Measurements from ENCODE around the gene PPM1H. TPM values are rescaled to one million over a fixed set of nuclear protein-coding genes. Genes with fewer than 3 reads are reported as not detected.

Gene PPM1H
- total and polyA plus RNA-seq, 10 of the 15 experiments (the other 5 are each of a cell fraction or from before 2014, with no cell fraction given): 0.11 to 0.83 (median 0.49) TPM

DNA sequence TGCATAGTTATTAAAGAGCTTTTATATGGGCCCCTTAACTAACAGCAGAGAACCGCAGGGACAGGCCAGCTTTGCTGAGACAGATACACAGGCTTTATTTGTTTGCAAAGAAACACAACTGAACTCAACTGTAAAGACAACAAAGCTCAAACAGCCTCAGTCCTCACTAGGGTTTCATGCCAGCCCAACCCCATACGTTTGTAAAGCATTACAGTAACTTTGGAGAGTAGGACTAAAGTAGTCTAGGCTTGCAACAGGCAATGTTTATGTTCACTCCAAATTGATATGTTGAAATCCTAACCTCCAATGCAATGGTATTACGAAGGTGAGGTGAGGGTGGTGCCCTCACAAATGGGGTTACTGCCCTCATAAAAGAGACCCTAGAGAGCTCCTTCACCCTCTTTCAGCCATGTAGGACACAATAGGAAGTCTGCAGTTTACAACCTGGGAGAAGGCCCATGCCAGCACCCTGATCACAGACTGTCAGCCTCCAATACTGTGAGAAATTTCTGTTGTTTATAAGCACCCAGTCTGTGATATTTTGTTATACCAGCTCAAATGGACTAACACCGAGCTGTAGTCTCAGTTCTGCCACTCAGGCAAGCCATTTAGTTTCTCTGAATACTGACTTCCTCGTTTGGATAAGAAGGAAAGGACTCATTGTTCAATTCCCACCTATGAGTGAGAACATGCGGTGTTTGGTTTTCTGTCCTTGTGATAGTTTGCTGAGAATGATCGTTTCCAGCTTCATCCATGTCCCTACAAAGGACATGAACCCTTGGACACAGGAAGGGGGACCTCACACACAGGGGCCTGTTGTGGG is 35.2 kb downstream of the PPM1H start (continued):
- TF ChIP-seq, protein P1, sequence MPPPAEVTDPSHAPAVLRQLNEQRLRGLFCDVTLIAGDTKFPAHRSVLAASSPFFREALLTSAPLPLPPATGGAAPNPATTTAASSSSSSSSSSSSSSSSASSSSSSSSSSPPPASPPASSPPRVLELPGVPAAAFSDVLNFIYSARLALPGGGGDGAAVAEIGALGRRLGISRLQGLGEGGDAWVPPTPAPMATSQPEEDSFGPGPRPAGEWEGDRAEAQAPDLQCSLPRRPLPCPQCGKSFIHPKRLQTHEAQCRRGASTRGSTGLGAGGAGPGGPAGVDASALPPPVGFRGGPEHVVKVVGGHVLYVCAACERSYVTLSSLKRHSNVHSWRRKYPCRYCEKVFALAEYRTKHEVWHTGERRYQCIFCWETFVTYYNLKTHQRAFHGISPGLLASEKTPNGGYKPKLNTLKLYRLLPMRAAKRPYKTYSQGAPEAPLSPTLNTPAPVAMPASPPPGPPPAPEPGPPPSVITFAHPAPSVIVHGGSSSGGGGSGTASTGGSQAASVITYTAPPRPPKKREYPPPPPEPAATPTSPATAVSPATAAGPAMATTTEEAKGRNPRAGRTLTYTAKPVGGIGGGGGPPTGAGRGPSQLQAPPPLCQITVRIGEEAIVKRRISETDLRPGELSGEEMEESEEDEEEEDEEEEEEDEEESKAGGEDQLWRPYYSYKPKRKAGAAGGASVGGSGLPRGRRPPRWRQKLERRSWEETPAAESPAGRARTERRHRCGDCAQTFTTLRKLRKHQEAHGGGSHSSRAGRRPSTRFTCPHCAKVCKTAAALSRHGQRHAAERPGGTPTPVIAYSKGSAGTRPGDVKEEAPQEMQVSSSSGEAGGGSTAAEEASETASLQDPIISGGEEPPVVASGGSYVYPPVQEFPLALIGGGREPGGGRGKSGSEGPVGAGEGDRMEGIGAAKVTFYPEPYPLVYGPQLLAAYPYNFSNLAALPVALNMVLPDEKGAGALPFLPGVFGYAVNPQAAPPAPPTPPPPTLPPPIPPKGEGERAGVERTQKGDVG (CRISPR knock-in tag; IDR thresholded peaks at IDR 0.05): no peak
- TF ChIP-seq BCL3 (IDR thresholded peaks at IDR 0.05; ENCODE audit: borderline replicate concordance, insufficient read depth, low read depth, low read length, poor library complexity, severe bottlenecking): no peak
- no peak for TF ChIP-seq SREBF2 (IDR thresholded peaks at IDR 0.05; ENCODE audit: low read length)
- TF ChIP-seq BHLHE40 (IDR thresholded peaks at IDR 0.05; ENCODE audit: borderline replicate concordance in 1 of 2, low read depth in 2 of 2, low read length in 1 of 2): no peak
- no peak for TF ChIP-seq BCLAF1 (IDR thresholded peaks at IDR 0.05)
- TF ChIP-seq ESRRA (IDR thresholded peaks at IDR 0.05; ENCODE audit: low read length): no peak
- no peak for TF ChIP-seq NFYB (IDR thresholded peaks at IDR 0.05; ENCODE audit: insufficient read depth, low read depth, low read length)
- TF ChIP-seq SIN3A (IDR thresholded peaks at IDR 0.05; ENCODE audit: low read depth, low read length): no peak
- no peak for TF ChIP-seq CHD2 (IDR thresholded peaks at IDR 0.05; ENCODE audit: borderline replicate concordance, low read depth, low read length)
- TF ChIP-seq, protein P2, sequence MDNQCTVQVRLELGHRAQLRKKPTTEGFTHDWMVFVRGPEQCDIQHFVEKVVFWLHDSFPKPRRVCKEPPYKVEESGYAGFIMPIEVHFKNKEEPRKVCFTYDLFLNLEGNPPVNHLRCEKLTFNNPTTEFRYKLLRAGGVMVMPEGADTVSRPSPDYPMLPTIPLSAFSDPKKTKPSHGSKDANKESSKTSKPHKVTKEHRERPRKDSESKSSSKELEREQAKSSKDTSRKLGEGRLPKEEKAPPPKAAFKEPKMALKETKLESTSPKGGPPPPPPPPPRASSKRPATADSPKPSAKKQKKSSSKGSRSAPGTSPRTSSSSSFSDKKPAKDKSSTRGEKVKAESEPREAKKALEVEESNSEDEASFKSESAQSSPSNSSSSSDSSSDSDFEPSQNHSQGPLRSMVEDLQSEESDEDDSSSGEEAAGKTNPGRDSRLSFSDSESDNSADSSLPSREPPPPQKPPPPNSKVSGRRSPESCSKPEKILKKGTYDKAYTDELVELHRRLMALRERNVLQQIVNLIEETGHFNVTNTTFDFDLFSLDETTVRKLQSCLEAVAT (IDR thresholded peaks at IDR 0.05): no peak
- TF ChIP-seq IKZF1 (conservative IDR thresholded peaks at IDR 0.05): no peak

Data from GM12878 (cell line).